OCI-LY1 (cell line): Measurements from ENCODE around the gene PRMT7.
"Not testable (repeated sequence)": the region's sequence is repeated elsewhere in the genome, so short reads cannot be mapped to it uniquely, and the experiment has no call there.

Experiments used
- EZH2 ChIP-seq: fragments of 200-600 bp; sonication (generic), shearing (Covaris generic); IDR thresholded peaks from 2 replicates; pipeline ENCODE4 v1.8.0; 2017; ENCODE audit warnings: borderline replicate concordance, mixed run types, mild to moderate bottlenecking, antibody characterized with exemption, low read length, moderate library complexity, mixed read lengths
- TF ChIP-seq, protein P1 (sequence below): fragments of 200-600 bp; sonication (generic), shearing (Covaris generic); IDR thresholded peaks from 2 replicates; pipeline ENCODE4 v1.5.1; 2017; ENCODE audit warnings: mild to moderate bottlenecking, antibody characterized with exemption, low read length, moderate library complexity, mixed read lengths

DNA sequence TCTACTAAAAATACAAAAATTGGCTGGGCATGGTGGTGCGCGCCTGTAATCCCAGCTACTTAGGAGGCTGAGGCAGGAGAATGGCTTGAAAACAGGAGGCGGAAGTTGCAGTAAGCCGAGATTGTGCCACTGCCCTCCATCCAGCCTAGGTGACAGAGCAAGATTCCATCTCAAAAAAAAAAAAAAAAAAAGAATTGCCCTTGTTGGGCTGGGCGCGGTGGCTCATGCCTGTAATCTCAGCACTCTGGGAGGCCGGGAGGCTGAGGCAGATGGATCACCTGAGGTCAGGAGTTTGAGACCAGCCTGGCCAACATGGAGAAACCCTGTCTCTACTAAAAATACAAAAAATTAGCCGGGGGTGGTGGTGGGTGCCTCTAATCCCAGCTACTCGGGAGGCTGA lies 22.0 kb upstream of the PRMT7 start:
- TF ChIP-seq, protein P1, sequence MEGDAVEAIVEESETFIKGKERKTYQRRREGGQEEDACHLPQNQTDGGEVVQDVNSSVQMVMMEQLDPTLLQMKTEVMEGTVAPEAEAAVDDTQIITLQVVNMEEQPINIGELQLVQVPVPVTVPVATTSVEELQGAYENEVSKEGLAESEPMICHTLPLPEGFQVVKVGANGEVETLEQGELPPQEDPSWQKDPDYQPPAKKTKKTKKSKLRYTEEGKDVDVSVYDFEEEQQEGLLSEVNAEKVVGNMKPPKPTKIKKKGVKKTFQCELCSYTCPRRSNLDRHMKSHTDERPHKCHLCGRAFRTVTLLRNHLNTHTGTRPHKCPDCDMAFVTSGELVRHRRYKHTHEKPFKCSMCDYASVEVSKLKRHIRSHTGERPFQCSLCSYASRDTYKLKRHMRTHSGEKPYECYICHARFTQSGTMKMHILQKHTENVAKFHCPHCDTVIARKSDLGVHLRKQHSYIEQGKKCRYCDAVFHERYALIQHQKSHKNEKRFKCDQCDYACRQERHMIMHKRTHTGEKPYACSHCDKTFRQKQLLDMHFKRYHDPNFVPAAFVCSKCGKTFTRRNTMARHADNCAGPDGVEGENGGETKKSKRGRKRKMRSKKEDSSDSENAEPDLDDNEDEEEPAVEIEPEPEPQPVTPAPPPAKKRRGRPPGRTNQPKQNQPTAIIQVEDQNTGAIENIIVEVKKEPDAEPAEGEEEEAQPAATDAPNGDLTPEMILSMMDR: not testable (repeated sequence)
- not testable (repeated sequence) for TF ChIP-seq EZH2
